Thyroid gland (tissue), 4 donors: Measurements from ENCODE around the gene FGF22. TPM values are rescaled to one million over a fixed set of nuclear protein-coding genes. Genes with fewer than 3 reads are reported as not detected.

ENCODE experiments used
- DNase-seq, 2 donors: peaks; one replicate each; pipeline ENCODE4 v3.0.0-alpha.2; 2019
- H3K27ac ChIP-seq, 3 donors: fragments of 200-600 bp; sonication (generic); 1 replicate in 2 of 3; 2 replicates in 1 of 3; pipeline ENCODE4 v1.5.1; 2016 to 2019; ENCODE audit warnings: mild to moderate bottlenecking in 1 of 3, moderate library complexity in 1 of 3
- H3K27me3 ChIP-seq: fragments of 200-600 bp; sonication (generic); one replicate; pipeline ENCODE4 v1.5.1; 2019
- H3K36me3 ChIP-seq, 2 donors: fragments of 200-600 bp; sonication (generic); one replicate each; pipeline ENCODE4 v1.5.1; 2016 to 2019
- H3K4me1 ChIP-seq, 2 donors: fragments of 200-600 bp; sonication (generic); one replicate each; pipeline ENCODE4 v1.5.1; 2017 to 2019
- H3K4me3 ChIP-seq, 3 donors: fragments of 200-600 bp; sonication (generic); replicated peaks in 1 of 3; 1 replicate in 2 of 3; 2 replicates in 1 of 3; pipeline ENCODE4 v1.5.1; 2016; ENCODE audit warnings: mild to moderate bottlenecking in 1 of 3
- H3K9me3 ChIP-seq: fragments of 200-600 bp; sonication (generic); one replicate; pipeline ENCODE4 v1.5.1; 2017
- CTCF ChIP-seq, 6 experiments: fragments of 200-600 bp in 3 of 6; fragments of 450-650 bp in 3 of 6; sonication (generic) in 3 of 6; IDR thresholded peaks; one replicate each; pipeline ENCODE4 v1.5.1; 2016 to 2019; ENCODE audit warnings: antibody characterized with exemption in 6 of 6, mild to moderate bottlenecking in 2 of 6, inconsistent platforms in 1 of 6, moderate library complexity in 1 of 6
- POLR2A ChIP-seq, 2 donors: fragments of 450-650 bp; IDR thresholded peaks; one replicate each; pipeline ENCODE4 v1.6.1; 2017; ENCODE audit warnings: antibody characterized with exemption in 2 of 2, mild to moderate bottlenecking in 2 of 2, moderate library complexity in 1 of 2
- WGBS, 2 donors: methylation state at CpG; one replicate each; pipeline ENCODE4 v1.1.5; 2017; 5-methylcytosine and 5-hydroxymethylcytosine counted together
- intact Hi-C: fragments of 100-400 bp; cut with DNase I; formaldehyde crosslinking; loops from one replicate; pipeline ENCODE4 v1.15.1; 2023
- total RNA-seq, 4 donors: library from RNA; depleted of rRNA; stranded (reverse); fragments of >200 nt; gene quantifications; one replicate each; pipeline ENCODE4 v1.2.3, GENCODE V29; 2016

FGF22 gene
- not detected for total RNA-seq

GRCh38 chr19:639253-640160, at the start of gene FGF22:
Gene FGF22, plus strand, starts transcription at chr19:639879. Its CDS starts 47 bp downstream, at chr19:639926.
- Histone ChIP-seq H3K9me3 (no peaks in the 10 kb centered on the region), H3K27me3 (no peaks in the 10 kb centered on the region), H3K4me1 (peaks cover 11 to 15% of the 10 kb centered on the region in 2 donors), H3K36me3 (no peaks in the 10 kb centered on the region), H3K4me3 (no peak within 1 kb of the TSS), H3K27ac (no peak within 1 kb of the TSS)
- 14 to 17% methylated on average over 30 to 41 of the region's 109 CpGs for WGBS, 2 donors
- peak; percentile 86 to 88 for DNase-seq
- intact Hi-C loops = no loop called here
- no peak for TF ChIP-seq POLR2A (IDR thresholded peaks at IDR 0.05)
- TF ChIP-seq CTCF (IDR thresholded peaks at IDR 0.05) = no peak

- Histone ChIP-seq H3K4me3 (no peak overlapping the region), H3K27ac (no peak overlapping the region), H3K9me3 (no peaks in the 10 kb centered on the region), H3K4me1 (peaks cover 0 to 16% of the 10 kb centered on the region in 2 donors), H3K36me3 (no peaks in the 10 kb centered on the region), H3K27me3 (peaks cover 20% of the 10 kb centered on the region)
- intact Hi-C loops = no loop called here
- no peak for DNase-seq
- TF ChIP-seq POLR2A (IDR thresholded peaks at IDR 0.05) = no peak
- no peak for TF ChIP-seq CTCF (IDR thresholded peaks at IDR 0.05)
- WGBS, 2 donors = no CpG with 5 or more reads among the region's 50 CpGs
Observed at GRCh38 chr19:590396-590745, 49.3 kb upstream of the FGF22 start.

GRCh38 chr19:590750-591098, 49.0 kb upstream of the FGF22 start:
- intact Hi-C loops = no loop called here
- peaks cover 0 to 16% of the 10 kb centered on the region in 2 donors for H3K4me1 ChIP-seq
- no peak overlapping the region for H3K27ac ChIP-seq
- TF ChIP-seq CTCF (IDR thresholded peaks at IDR 0.05) (no peak), POLR2A (IDR thresholded peaks at IDR 0.05) (no peak)
- no peaks in the 10 kb centered on the region for H3K9me3 ChIP-seq
- no peak overlapping the region for H3K4me3 ChIP-seq
- WGBS, 2 donors = 28% methylated on average over 5 of the region's 41 CpGs; no CpG with 5 or more reads in 1 of the 2 donors
- no peak for DNase-seq
- no peaks in the 10 kb centered on the region for H3K36me3 ChIP-seq
- H3K27me3 ChIP-seq = peaks cover 20% of the 10 kb centered on the region

- WGBS, 2 donors = 15 to 37% methylated on average over 20 to 34 of the region's 75 CpGs
- peaks cover 0 to 16% of the 10 kb centered on the region in 2 donors for H3K4me1 ChIP-seq
- DNase-seq = peak in 1 of 2 donors; percentile 32
- no peak for TF ChIP-seq CTCF (IDR thresholded peaks at IDR 0.05)
- no peak for TF ChIP-seq POLR2A (IDR thresholded peaks at IDR 0.05)
- intact Hi-C loops = no loop called here
- H3K9me3 ChIP-seq = no peaks in the 10 kb centered on the region
- H3K27ac ChIP-seq = no peak overlapping the region
- peaks cover 20% of the 10 kb centered on the region for H3K27me3 ChIP-seq
- no peak overlapping the region for H3K4me3 ChIP-seq
- H3K36me3 ChIP-seq = no peaks in the 10 kb centered on the region
Observed at GRCh38 chr19:591099-591958, 48.4 kb upstream of the FGF22 start.
